GM12878 (cell line): ENCODE measurements around the gene ZCCHC8.

ENCODE experiments used
- CBFB ChIP-seq: IDR thresholded peaks from 2 replicates; pipeline ENCODE4 v1.6.1; 2016; ENCODE audit warnings: antibody characterized with exemption, low read depth
- CBX3 ChIP-seq: fragments of 200-600 bp; sonication (generic); IDR thresholded peaks from 2 replicates; pipeline ENCODE4 v1.6.1; 2016; ENCODE audit warnings: low read depth, borderline replicate concordance
- CTCF ChIP-seq, 3 experiments: IDR thresholded peaks in 2 of 3; conservative IDR thresholded peaks in 1 of 3; 2 replicates each; pipeline ENCODE4 v1.5.1; 2011; ENCODE audit warnings: low read depth in 3 of 3, low read length in 3 of 3, mild to moderate bottlenecking in 3 of 3, control low read depth in 2 of 3, moderate library complexity in 2 of 3, inconsistent platforms in 1 of 3, mixed read lengths in 1 of 3; ENCODE audit not compliant: control insufficient read depth in 2 of 3, insufficient read depth in 1 of 3; ENCODE audit errors: extremely low read depth in 1 of 3
- EP300 ChIP-seq, 2 experiments: fragments of 150-350 bp in 1 of 2; IDR thresholded peaks; 2 replicates each; pipeline ENCODE4 v1.6.1; 2011 to 2012; ENCODE audit warnings: low read depth in 2 of 2, low read length in 2 of 2, borderline replicate concordance in 1 of 2, improper control_type of control experiment in 1 of 2, inconsistent platforms in 1 of 2; ENCODE audit not compliant: control insufficient read depth in 1 of 2
- ETV6 ChIP-seq, 2 experiments: fragments of 450-650 bp in 1 of 2; IDR thresholded peaks in 1 of 2; conservative IDR thresholded peaks in 1 of 2; 2 replicates each; pipeline ENCODE4 v1.6.1; 2014; ENCODE audit warnings: antibody characterized with exemption in 1 of 2, borderline replicate concordance in 1 of 2, low read depth in 1 of 2, mild to moderate bottlenecking in 1 of 2, moderate library complexity in 1 of 2
- GABPA ChIP-seq: IDR thresholded peaks from 2 replicates; pipeline ENCODE4 v1.6.1; 2014; ENCODE audit warnings: antibody characterized with exemption, low read depth, mild to moderate bottlenecking, inconsistent platforms
- IKZF1 ChIP-seq: fragments of 450-650 bp; conservative IDR thresholded peaks from 2 replicates; pipeline ENCODE4 v1.6.1; 2017; ENCODE audit warnings: antibody characterized with exemption, mild to moderate bottlenecking
- NR2C1 ChIP-seq: fragments of 450-650 bp; IDR thresholded peaks from 2 replicates; pipeline ENCODE4 v1.6.1; 2017; ENCODE audit warnings: antibody characterized with exemption, mild to moderate bottlenecking, moderate library complexity
- SPI1 ChIP-seq: IDR thresholded peaks from 2 replicates; pipeline ENCODE4 v1.6.1; 2011; ENCODE audit warnings: low read depth, mild to moderate bottlenecking, low read length, moderate library complexity, borderline replicate concordance; ENCODE audit not compliant: insufficient read depth
- YY1 ChIP-seq: IDR thresholded peaks from 2 replicates; pipeline ENCODE4 v1.6.1; 2011; ENCODE audit warnings: low read depth, mild to moderate bottlenecking, low read length
- ZNF217 ChIP-seq: fragments of 450-650 bp; IDR thresholded peaks from 2 replicates; pipeline ENCODE4 v1.6.1; 2017; ENCODE audit warnings: antibody characterized with exemption, mild to moderate bottlenecking
- TF ChIP-seq, protein P1 (sequence below): IDR thresholded peaks from 2 replicates; pipeline ENCODE4 v1.6.1; 2012; ENCODE audit warnings: mild to moderate bottlenecking, low read depth, low read length
- TF ChIP-seq, protein P2 (sequence below): fragments of 450-650 bp; IDR thresholded peaks from 2 replicates; pipeline ENCODE4 v1.6.1; 2014; ENCODE audit warnings: mild to moderate bottlenecking

GRCh38 chr12:122508163-122508562 is 7.4 kb upstream of the ZCCHC8 start:
- TF ChIP-seq CTCF (IDR thresholded peaks at IDR 0.05 in 2 of 3, conservative IDR thresholded peaks at IDR 0.05 in 1 of 3; ENCODE audit: control insufficient read depth in 2 of 3, extremely low read depth in 1 of 3, insufficient read depth in 1 of 3, low read depth in 3 of 3, low read length in 3 of 3), result no peak
- no peak for TF ChIP-seq ZNF217
- TF ChIP-seq, protein P1, sequence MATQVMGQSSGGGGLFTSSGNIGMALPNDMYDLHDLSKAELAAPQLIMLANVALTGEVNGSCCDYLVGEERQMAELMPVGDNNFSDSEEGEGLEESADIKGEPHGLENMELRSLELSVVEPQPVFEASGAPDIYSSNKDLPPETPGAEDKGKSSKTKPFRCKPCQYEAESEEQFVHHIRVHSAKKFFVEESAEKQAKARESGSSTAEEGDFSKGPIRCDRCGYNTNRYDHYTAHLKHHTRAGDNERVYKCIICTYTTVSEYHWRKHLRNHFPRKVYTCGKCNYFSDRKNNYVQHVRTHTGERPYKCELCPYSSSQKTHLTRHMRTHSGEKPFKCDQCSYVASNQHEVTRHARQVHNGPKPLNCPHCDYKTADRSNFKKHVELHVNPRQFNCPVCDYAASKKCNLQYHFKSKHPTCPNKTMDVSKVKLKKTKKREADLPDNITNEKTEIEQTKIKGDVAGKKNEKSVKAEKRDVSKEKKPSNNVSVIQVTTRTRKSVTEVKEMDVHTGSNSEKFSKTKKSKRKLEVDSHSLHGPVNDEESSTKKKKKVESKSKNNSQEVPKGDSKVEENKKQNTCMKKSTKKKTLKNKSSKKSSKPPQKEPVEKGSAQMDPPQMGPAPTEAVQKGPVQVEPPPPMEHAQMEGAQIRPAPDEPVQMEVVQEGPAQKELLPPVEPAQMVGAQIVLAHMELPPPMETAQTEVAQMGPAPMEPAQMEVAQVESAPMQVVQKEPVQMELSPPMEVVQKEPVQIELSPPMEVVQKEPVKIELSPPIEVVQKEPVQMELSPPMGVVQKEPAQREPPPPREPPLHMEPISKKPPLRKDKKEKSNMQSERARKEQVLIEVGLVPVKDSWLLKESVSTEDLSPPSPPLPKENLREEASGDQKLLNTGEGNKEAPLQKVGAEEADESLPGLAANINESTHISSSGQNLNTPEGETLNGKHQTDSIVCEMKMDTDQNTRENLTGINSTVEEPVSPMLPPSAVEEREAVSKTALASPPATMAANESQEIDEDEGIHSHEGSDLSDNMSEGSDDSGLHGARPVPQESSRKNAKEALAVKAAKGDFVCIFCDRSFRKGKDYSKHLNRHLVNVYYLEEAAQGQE, result no peak
- no peak for TF ChIP-seq IKZF1
- TF ChIP-seq CBFB, result no peak
- TF ChIP-seq YY1, result no peak
- TF ChIP-seq, protein P2, sequence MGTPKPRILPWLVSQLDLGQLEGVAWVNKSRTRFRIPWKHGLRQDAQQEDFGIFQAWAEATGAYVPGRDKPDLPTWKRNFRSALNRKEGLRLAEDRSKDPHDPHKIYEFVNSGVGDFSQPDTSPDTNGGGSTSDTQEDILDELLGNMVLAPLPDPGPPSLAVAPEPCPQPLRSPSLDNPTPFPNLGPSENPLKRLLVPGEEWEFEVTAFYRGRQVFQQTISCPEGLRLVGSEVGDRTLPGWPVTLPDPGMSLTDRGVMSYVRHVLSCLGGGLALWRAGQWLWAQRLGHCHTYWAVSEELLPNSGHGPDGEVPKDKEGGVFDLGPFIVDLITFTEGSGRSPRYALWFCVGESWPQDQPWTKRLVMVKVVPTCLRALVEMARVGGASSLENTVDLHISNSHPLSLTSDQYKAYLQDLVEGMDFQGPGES, result no peak
- no peak for TF ChIP-seq NR2C1
- no peak for TF ChIP-seq CBX3
- no peak for TF ChIP-seq EP300 (IDR thresholded peaks at IDR 0.05; ENCODE audit: borderline replicate concordance in 1 of 2, control insufficient read depth in 1 of 2, low read depth in 2 of 2, low read length in 2 of 2)
- TF ChIP-seq GABPA, result no peak
- TF ChIP-seq SPI1, result no peak
- TF ChIP-seq ETV6 (conservative IDR thresholded peaks at IDR 0.05 in 1 of 2, IDR thresholded peaks at IDR 0.05 in 1 of 2; ENCODE audit: borderline replicate concordance in 1 of 2, low read depth in 1 of 2), result no peak
